RWPE2 (cell line): Measurements from ENCODE around the gene PSMC4.

ENCODE experiments used
- ATAC-seq: fragments of 200-7000 bp; cut with Tn5 transposase; 3 replicates; pipeline ENCODE4 v1.9.1; 2021; ENCODE audit warnings: low read depth
- DNase-seq: peaks from one replicate; pipeline ENCODE4 v3.0.0-alpha.2; 2020; ENCODE audit warnings: low spot score
- H3K27ac ChIP-seq: fragments of 450-650 bp; 2 replicates; pipeline ENCODE4 v1.5.1; 2017; ENCODE audit warnings: mild to moderate bottlenecking; ENCODE audit not compliant: poor library complexity, severe bottlenecking
- H3K27me3 ChIP-seq: fragments of 250-450 bp; sonication (Bioruptor Pico); 2 replicates; pipeline ENCODE4 v1.5.1; 2021; ENCODE audit warnings: mild to moderate bottlenecking, moderate library complexity; ENCODE audit not compliant: insufficient read depth, poor library complexity, severe bottlenecking
- H3K36me3 ChIP-seq: fragments of 250-450 bp; sonication (Bioruptor Pico); 2 replicates; pipeline ENCODE4 v1.5.1; 2020; ENCODE audit warnings: low read depth, mild to moderate bottlenecking, moderate library complexity
- H3K4me1 ChIP-seq: fragments of 250-450 bp; sonication (Bioruptor Pico); 2 replicates; pipeline ENCODE4 v1.5.1; 2021; ENCODE audit warnings: mild to moderate bottlenecking, moderate library complexity; ENCODE audit not compliant: insufficient read depth, poor library complexity, severe bottlenecking
- H3K4me3 ChIP-seq: fragments of 250-450 bp; sonication (Bioruptor Pico); 2 replicates; pipeline ENCODE4 v1.5.1; 2021; ENCODE audit warnings: mild to moderate bottlenecking, moderate library complexity; ENCODE audit not compliant: severe bottlenecking
- H3K9me3 ChIP-seq: fragments of 250-450 bp; sonication (Bioruptor Pico); 2 replicates; pipeline ENCODE4 v1.5.1; 2021; ENCODE audit warnings: mild to moderate bottlenecking, moderate library complexity; ENCODE audit not compliant: severe bottlenecking
- TF ChIP-seq, protein P1 (sequence below): fragments of 450-650 bp; IDR thresholded peaks from one replicate; pipeline ENCODE4 v1.5.1; 2017; ENCODE audit warnings: mild to moderate bottlenecking, moderate library complexity; ENCODE audit not compliant: poor library complexity, severe bottlenecking

The PSMC4 gene

GRCh38 chr19:39942366-39942730 is 28.6 kb upstream of the PSMC4 start:
- no peak overlapping the region for H3K4me3 ChIP-seq

GRCh38 chr19:39943586-39943985 is 27.4 kb upstream of the PSMC4 start:
- ATAC-seq (no peak), DNase-seq (no peak)
- Histone ChIP-seq H3K27ac (no peak overlapping the region), H3K9me3 (no peaks in the 10 kb centered on the region), H3K4me3 (no peak overlapping the region), H3K36me3 (no peaks in the 10 kb centered on the region), H3K27me3 (no peaks in the 10 kb centered on the region), H3K4me1 (no peaks in the 10 kb centered on the region)
- TF ChIP-seq, protein P1, sequence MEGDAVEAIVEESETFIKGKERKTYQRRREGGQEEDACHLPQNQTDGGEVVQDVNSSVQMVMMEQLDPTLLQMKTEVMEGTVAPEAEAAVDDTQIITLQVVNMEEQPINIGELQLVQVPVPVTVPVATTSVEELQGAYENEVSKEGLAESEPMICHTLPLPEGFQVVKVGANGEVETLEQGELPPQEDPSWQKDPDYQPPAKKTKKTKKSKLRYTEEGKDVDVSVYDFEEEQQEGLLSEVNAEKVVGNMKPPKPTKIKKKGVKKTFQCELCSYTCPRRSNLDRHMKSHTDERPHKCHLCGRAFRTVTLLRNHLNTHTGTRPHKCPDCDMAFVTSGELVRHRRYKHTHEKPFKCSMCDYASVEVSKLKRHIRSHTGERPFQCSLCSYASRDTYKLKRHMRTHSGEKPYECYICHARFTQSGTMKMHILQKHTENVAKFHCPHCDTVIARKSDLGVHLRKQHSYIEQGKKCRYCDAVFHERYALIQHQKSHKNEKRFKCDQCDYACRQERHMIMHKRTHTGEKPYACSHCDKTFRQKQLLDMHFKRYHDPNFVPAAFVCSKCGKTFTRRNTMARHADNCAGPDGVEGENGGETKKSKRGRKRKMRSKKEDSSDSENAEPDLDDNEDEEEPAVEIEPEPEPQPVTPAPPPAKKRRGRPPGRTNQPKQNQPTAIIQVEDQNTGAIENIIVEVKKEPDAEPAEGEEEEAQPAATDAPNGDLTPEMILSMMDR: no peak

More at GRCh38 chr19:39942366-39942730, 28.6 kb upstream of the PSMC4 start:
- H3K36me3 ChIP-seq: no peaks in the 10 kb centered on the region
- no peaks in the 10 kb centered on the region for H3K27me3 ChIP-seq
- no peaks in the 10 kb centered on the region for H3K4me1 ChIP-seq
- no peaks in the 10 kb centered on the region for H3K9me3 ChIP-seq
- no peak for ATAC-seq
- H3K27ac ChIP-seq: no peak overlapping the region
- DNase-seq: no peak
- TF ChIP-seq, protein P1: no peak

DNA sequence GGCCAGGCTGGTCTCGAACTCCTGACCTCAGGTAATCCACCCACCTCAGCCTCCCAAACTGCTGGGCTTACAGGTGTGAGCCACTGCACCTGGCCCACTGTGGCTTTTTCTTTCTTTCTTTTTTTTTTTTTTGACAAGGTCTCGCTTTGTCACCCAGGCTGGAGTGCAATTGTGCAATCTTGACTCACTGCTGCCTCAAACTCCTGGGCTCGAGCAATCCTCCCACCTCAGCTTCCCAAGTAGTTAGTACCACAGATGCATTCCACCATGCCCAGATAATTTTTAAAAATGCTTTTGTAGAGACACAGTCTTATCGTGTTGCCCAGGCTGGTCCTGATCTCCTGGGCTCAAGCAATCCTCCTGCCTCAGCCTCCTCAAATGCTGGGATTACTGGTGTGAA is 24.4 kb upstream of the PSMC4 start:
- no peak for DNase-seq
- no peaks in the 10 kb centered on the region for H3K4me1 ChIP-seq
- no peaks in the 10 kb centered on the region for H3K9me3 ChIP-seq
- H3K4me3 ChIP-seq: no peak overlapping the region
- ATAC-seq: no peak
- TF ChIP-seq, protein P1: no peak
- no peak overlapping the region for H3K27ac ChIP-seq
- no peaks in the 10 kb centered on the region for H3K27me3 ChIP-seq
- H3K36me3 ChIP-seq: no peaks in the 10 kb centered on the region

DNA sequence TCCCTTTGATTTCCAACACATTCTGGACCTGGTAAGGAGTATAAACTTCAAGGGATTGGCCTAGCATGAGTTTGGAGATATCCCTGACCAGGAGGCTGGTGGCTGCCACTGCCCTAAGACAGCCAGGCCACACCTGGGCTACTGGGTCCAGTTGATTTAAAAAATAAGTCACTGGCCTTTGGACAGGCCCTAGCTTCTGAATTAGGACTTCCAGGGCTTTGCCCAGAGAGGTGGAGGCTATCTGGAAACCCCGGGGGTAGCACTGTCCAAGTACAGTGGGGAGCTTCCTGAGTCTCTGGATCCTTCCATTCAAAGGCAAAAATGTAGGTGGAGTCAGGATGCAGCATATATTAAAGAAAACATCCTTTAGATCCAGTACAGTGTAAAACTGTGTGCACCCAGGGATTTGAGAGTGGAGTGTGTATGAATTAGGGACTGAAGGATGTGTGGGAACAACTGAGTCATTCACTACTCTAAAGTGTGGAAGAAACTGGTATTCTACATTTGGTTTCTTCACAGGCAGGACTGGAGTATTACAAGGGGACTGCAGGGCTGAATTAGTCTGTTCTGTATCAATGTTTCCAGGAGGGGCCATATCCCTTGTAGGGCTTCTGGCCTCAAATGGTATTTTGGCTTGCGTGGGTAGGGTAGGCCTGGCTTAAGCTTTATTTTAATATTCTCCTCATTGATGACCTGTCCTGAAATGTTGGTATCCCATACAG is 21.8 kb upstream of the PSMC4 start:
- Histone ChIP-seq H3K27me3 (no peaks in the 10 kb centered on the region), H3K4me3 (no peak overlapping the region), H3K9me3 (no peaks in the 10 kb centered on the region), H3K4me1 (no peaks in the 10 kb centered on the region), H3K36me3 (no peaks in the 10 kb centered on the region), H3K27ac (no peak overlapping the region)
- TF ChIP-seq, protein P1: no peak
- DNase-seq: no peak
- ATAC-seq: no peak

DNA sequence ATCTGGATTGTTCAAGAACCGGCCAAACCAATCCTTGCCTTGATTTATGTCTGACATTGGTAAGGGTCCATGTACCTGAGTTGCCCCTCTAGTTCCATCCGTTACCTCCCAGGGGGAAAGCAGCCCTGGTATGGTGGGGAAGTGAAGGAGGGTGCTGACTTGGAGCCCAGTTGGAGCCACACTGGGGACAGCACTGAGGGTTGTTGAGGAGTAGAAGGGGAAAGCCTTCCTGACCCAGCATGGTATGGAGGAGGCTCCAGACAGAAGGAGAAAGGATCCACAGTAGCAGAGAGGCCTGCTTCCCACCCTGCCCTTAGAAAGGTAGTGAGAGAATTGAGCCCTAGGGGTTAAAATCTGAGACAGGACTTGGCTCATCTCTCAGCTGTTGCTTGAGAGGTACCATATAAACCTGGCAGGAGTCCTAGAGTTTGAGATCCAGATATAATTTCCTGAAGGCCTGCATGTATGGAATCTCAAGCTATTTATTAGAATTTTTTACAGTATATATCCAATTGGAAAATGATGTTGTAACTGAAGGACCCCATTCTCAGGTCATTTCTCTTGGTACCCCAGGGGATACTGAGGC is 19.8 kb upstream of the PSMC4 start:
- Histone ChIP-seq H3K27ac (no peak overlapping the region), H3K27me3 (no peaks in the 10 kb centered on the region), H3K4me1 (no peaks in the 10 kb centered on the region), H3K4me3 (no peak overlapping the region), H3K36me3 (no peaks in the 10 kb centered on the region), H3K9me3 (no peaks in the 10 kb centered on the region)
- DNase-seq: no peak
- ATAC-seq: no peak
- TF ChIP-seq, protein P1: no peak
